Immature natural killer cell (primary cell): ENCODE data around the gene CNPY1. TPM values are rescaled to one million over a fixed set of nuclear protein-coding genes. Genes with fewer than 3 reads are reported as not detected.

ENCODE experiments used
- DNase-seq, 3 donors: peaks; one replicate each; pipeline ENCODE4 v3.0.0; 2022; ENCODE audit warnings: mixed read lengths in 1 of 3
- H3K27ac Mint-ChIP-seq, 6 donors: one replicate each; pipeline ENCODE4 v1.8.0; 2020; ENCODE audit warnings: mixed read lengths in 6 of 6, mild to moderate bottlenecking in 5 of 6, inconsistent platforms in 4 of 6, moderate library complexity in 3 of 6
- H3K27me3 Mint-ChIP-seq, 3 donors: one replicate each; pipeline ENCODE4 v1.8.0; 2020 to 2021; ENCODE audit warnings: low read depth in 3 of 3, mild to moderate bottlenecking in 3 of 3, mixed read lengths in 3 of 3, moderate library complexity in 3 of 3, inconsistent platforms in 1 of 3
- H3K36me3 Mint-ChIP-seq, 3 donors: one replicate each; pipeline ENCODE4 v1.8.0; 2020; ENCODE audit warnings: mixed read lengths in 3 of 3, inconsistent platforms in 2 of 3, mild to moderate bottlenecking in 2 of 3
- H3K4me1 Mint-ChIP-seq, 2 donors: one replicate each; pipeline ENCODE4 v1.8.0; 2020; ENCODE audit warnings: inconsistent platforms in 2 of 2, mild to moderate bottlenecking in 2 of 2, mixed read lengths in 2 of 2, moderate library complexity in 1 of 2
- H3K4me3 Mint-ChIP-seq, 5 donors: one replicate each; pipeline ENCODE4 v1.8.0; 2020; ENCODE audit warnings: mild to moderate bottlenecking in 5 of 5, mixed read lengths in 5 of 5, inconsistent platforms in 3 of 5, moderate library complexity in 3 of 5
- H3K9me3 Mint-ChIP-seq, 6 donors: one replicate each; pipeline ENCODE4 v1.8.0; 2020; ENCODE audit warnings: mild to moderate bottlenecking in 6 of 6, mixed read lengths in 6 of 6, inconsistent platforms in 4 of 6, moderate library complexity in 3 of 6
- polyA plus RNA-seq, 3 donors: library from polyadenylated mRNA; unstranded; fragments of 300-500 nt; fragmentation: Illumina TruSeq; gene quantifications; one replicate each; pipeline ENCODE4 v1.2.3, GENCODE V29; 2021

Gene CNPY1
- polyA plus RNA-seq, 3 donors from 2014 or later = not detected

- DNase-seq = no peak
- Mint-ChIP-seq H3K27me3 (peaks cover 0 to 11% (median 5%) of the 10 kb centered on the region in 3 donors), H3K36me3 (peaks cover 0 to 7% (median 0%) of the 10 kb centered on the region in 3 donors), H3K9me3 (peaks cover 0 to 3% (median 0%) of the 10 kb centered on the region in 6 donors), H3K27ac (no peak overlapping the region), H3K4me3 (no peak overlapping the region), H3K4me1 (peaks cover 17 to 22% of the 10 kb centered on the region in 2 donors)
Measured at GRCh38 chr7:155486783-155487508, 59.4 kb downstream of the CNPY1 start.

DNA sequence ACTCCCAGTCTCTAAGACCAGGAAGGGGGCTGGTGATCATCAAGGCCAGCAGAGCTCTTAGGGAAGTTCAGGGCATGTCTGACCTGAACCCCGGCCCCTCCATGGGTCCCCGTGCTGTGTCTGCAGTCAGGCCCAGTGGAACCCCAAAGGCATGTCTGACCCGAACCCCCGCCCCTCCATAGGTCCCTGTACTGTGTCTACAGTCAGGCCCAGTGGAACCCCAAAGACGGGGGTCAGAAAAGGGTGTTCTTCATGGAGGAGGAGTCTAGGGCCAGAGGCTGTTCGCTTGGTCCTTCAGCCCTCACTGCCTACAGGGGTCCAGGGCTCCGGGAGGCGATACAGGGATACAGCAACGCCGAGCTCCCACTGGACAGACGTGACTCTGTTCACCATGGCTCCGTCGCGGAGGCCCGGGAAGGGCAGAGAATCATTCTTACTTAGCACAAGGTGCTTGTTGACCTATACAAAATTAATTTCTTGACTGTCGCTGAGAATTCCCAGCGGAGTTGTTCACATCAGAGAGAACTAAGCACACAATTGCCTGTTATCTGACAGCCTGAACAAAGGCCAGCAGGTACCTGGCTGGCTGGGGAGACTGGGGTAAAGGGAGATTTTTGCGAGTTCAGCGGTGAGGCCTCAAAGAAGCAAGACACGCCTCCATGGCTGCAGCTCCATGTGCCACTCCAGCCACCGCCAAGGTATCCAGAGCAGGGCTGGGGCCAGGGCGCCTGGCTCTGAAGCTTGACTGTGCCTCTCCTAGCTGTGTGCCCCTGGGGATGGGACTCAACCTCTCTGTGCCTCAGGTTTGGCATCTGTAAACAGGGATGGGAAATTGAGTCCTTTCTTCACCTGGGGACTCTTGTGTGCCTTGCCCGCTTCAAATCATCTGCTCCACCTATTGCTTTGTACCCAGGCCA is 61.6 kb downstream of the CNPY1 start:
- peaks cover 0 to 4% (median 0%) of the 10 kb centered on the region in 3 donors for H3K36me3 Mint-ChIP-seq
- H3K9me3 Mint-ChIP-seq = no peaks in the 10 kb centered on the region
- H3K4me1 Mint-ChIP-seq = peaks cover 0 to 4% of the 10 kb centered on the region in 2 donors
- H3K27me3 Mint-ChIP-seq = peaks cover 4 to 13% (median 5%) of the 10 kb centered on the region in 3 donors
- DNase-seq = no peak
- no peak overlapping the region for H3K4me3 Mint-ChIP-seq
- H3K27ac Mint-ChIP-seq = no peak overlapping the region

GRCh38 chr7:155483868-155484325 is 62.5 kb downstream of the CNPY1 start:
- H3K27ac Mint-ChIP-seq = no peak overlapping the region

DNA sequence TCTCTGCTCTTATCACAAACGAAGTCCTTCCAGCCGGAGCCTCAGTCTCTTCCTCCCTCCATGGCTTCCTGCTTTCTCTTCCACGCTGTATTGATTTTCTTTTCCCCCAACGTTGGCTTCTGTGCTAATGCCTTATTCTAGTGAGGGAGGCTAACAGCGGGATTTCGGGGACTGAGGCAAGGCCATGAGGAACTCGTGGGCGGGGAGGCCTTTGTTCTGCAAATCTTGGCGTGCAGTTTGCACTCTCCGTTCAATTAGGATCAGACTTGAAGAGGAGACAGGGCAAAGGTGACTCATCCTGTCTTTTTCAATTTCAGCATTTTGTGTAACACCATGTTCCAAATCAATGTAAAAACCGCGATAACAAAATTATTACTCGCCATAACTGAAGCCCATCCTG is 63.1 kb downstream of the CNPY1 start:
- DNase-seq = no peak
- peak overlapping the region in 2 of 6 donors; percentile 89 to 92 for H3K27ac Mint-ChIP-seq
- no peaks in the 10 kb centered on the region for H3K9me3 Mint-ChIP-seq
- peaks cover 6 to 13% (median 12%) of the 10 kb centered on the region in 3 donors for H3K27me3 Mint-ChIP-seq
- H3K4me3 Mint-ChIP-seq = peak overlapping the region in 1 of 5 donors; percentile 75
- H3K4me1 Mint-ChIP-seq = no peaks in the 10 kb centered on the region
- H3K36me3 Mint-ChIP-seq = peaks cover 0 to 4% (median 0%) of the 10 kb centered on the region in 3 donors

More at GRCh38 chr7:155483868-155484325, 62.5 kb downstream of the CNPY1 start:
- H3K9me3 Mint-ChIP-seq = no peaks in the 10 kb centered on the region
- peaks cover 0 to 2% (median 2%) of the 10 kb centered on the region in 3 donors for H3K36me3 Mint-ChIP-seq
- H3K27me3 Mint-ChIP-seq = peaks cover 6 to 15% (median 10%) of the 10 kb centered on the region in 3 donors
- DNase-seq = no peak
- no peak overlapping the region for H3K4me3 Mint-ChIP-seq
- peaks cover 0 to 2% of the 10 kb centered on the region in 2 donors for H3K4me1 Mint-ChIP-seq

DNA sequence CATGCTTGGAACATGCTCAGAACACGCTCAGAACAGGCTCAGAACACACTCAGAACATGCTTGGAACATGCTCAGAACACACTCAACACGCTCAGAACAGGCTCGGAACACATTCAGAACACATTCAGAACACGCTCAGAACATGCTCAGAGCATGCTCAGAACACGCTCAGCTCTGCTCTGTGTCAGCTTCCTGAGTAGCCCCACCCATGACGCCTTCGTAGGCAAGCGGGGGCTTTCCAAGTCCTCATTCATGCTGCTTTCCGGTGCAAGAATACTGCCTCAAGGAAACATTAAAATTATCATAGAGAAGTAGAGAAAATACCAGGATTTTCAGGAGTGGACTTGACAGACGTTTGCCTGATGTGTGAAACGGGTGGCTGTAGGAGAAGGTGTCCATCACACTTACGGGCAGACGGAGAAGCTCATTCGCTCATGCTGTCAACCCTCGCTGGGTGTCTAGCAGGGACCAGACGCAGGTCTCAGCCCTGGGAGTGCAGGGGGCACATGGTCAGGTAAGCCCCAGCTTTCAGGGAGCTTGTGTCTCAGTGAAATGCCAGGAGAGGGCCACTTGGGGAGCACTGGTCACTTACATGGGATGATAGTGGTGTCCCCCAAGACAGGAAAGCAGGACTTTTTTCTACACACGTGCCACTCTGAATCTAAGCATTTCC is 63.7 kb downstream of the CNPY1 start:
- H3K4me1 Mint-ChIP-seq = no peaks in the 10 kb centered on the region
- H3K27me3 Mint-ChIP-seq = peaks cover 8 to 13% (median 13%) of the 10 kb centered on the region in 3 donors
- peak in 1 of 3 donors; percentile 57 for DNase-seq
- peak overlapping the region in 2 of 6 donors; percentile 89 to 92 for H3K27ac Mint-ChIP-seq
- peak overlapping the region in 1 of 5 donors; percentile 75 for H3K4me3 Mint-ChIP-seq
- H3K36me3 Mint-ChIP-seq = peaks cover 0 to 4% (median 0%) of the 10 kb centered on the region in 3 donors
- no peaks in the 10 kb centered on the region for H3K9me3 Mint-ChIP-seq

GRCh38 chr7:155481764-155482163 is 64.6 kb downstream of the CNPY1 start:
- H3K27me3 Mint-ChIP-seq = peaks cover 12 to 15% (median 13%) of the 10 kb centered on the region in 3 donors
- peaks cover 0 to 3% (median 0%) of the 10 kb centered on the region in 6 donors for H3K9me3 Mint-ChIP-seq
- peaks cover 0 to 4% (median 0%) of the 10 kb centered on the region in 3 donors for H3K36me3 Mint-ChIP-seq
- no peak for DNase-seq
- H3K27ac Mint-ChIP-seq = peak overlapping the region in 2 of 6 donors; percentile 89 to 92
- peak overlapping the region in 1 of 5 donors; percentile 75 for H3K4me3 Mint-ChIP-seq
- H3K4me1 Mint-ChIP-seq = no peaks in the 10 kb centered on the region

- no peaks in the 10 kb centered on the region for H3K4me1 Mint-ChIP-seq
- DNase-seq = no peak
- H3K36me3 Mint-ChIP-seq = peaks cover 0 to 4% (median 0%) of the 10 kb centered on the region in 3 donors
- no peak overlapping the region for H3K27ac Mint-ChIP-seq
- peaks cover 12 to 21% (median 14%) of the 10 kb centered on the region in 3 donors for H3K27me3 Mint-ChIP-seq
- peaks cover 0 to 10% (median 0%) of the 10 kb centered on the region in 6 donors for H3K9me3 Mint-ChIP-seq
- no peak overlapping the region for H3K4me3 Mint-ChIP-seq
Measured at GRCh38 chr7:155477476-155477875, 68.9 kb downstream of the CNPY1 start.

GRCh38 chr7:155471718-155472117 is 74.6 kb downstream of the CNPY1 start:
- Mint-ChIP-seq H3K9me3 (peaks cover 0 to 7% (median 0%) of the 10 kb centered on the region in 6 donors), H3K27me3 (peaks cover 35 to 36% (median 36%) of the 10 kb centered on the region in 3 donors), H3K36me3 (no peaks in the 10 kb centered on the region), H3K4me3 (no peak overlapping the region), H3K27ac (no peak overlapping the region), H3K4me1 (peaks cover 0 to 5% of the 10 kb centered on the region in 2 donors)
- DNase-seq = no peak

GRCh38 chr7:155470686-155471638 is 75.4 kb downstream of the CNPY1 start:
- Mint-ChIP-seq H3K27ac (no peak overlapping the region), H3K36me3 (no peaks in the 10 kb centered on the region), H3K4me3 (no peak overlapping the region), H3K4me1 (peaks cover 0 to 5% of the 10 kb centered on the region in 2 donors), H3K27me3 (peaks cover 38 to 44% (median 40%) of the 10 kb centered on the region in 3 donors), H3K9me3 (peaks cover 0 to 4% (median 0%) of the 10 kb centered on the region in 6 donors)
- DNase-seq = no peak

DNA sequence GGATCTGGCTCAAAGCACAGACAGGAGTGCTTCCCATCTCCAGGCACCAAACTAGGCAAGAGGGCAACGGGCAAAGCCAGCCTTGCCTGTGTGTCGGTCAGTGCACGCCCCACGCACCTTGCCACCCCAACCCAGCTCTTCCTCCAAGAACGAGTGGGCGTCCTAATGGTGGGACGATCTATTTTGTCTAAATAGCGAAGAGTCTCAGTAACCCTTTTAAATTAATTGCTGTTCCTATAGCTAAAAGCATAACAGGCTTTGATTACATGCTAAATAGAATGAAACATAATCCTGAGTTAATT is 76.2 kb downstream of the CNPY1 start:
- peaks cover under 1 to 9% of the 10 kb centered on the region in 2 donors for H3K4me1 Mint-ChIP-seq
- H3K9me3 Mint-ChIP-seq = peaks cover 0 to 4% (median 0%) of the 10 kb centered on the region in 6 donors
- H3K4me3 Mint-ChIP-seq = no peak overlapping the region
- H3K36me3 Mint-ChIP-seq = no peaks in the 10 kb centered on the region
- DNase-seq = no peak
- H3K27me3 Mint-ChIP-seq = peaks cover 40 to 47% (median 44%) of the 10 kb centered on the region in 3 donors
- H3K27ac Mint-ChIP-seq = no peak overlapping the region

DNA sequence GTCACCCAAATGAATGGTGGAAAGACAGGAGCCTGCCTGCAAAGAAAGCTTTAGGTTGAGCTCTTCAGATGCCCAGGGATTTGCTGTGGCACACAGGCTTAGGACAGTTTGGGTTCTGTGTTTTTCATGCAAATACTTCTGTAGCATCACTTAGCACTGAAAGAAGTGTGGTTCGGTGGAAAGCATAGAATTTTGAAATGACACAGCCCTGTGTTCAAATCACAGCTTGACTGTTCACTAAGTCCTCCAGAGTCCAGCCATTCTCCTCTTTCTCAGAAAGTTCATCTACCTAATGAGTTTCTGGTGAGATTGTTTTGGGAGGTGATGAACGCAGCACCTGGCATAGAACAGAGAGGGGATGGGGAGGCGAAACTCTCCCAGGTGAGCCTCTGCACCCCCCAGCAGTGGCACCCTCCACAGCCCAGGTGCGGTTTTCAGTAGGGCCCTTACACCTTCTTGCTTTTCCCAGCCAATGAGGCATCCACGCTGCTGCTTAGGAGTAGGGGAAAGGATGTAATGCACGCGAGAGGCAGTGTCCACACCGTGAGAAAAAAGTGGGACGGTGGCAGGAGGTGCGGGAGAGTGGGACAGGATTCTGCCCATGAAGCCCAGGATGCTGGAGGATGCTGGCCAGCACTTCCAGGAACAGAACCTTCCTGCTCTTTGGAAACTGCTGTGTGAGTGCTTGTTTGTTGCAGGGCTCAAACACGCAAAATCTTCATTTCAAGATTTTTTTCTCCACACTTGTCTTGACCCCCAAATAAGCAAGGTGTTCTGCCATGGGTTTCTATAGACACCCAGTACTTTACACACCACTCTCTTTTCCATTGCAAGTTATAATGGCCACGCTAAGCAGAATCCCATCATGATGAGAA is 76.8 kb downstream of the CNPY1 start:
- DNase-seq = no peak
- Mint-ChIP-seq H3K4me3 (peak overlapping the region in 2 of 5 donors; percentile 23 to 48), H3K36me3 (no peaks in the 10 kb centered on the region), H3K4me1 (peaks cover 3 to 11% of the 10 kb centered on the region in 2 donors), H3K9me3 (peaks cover 0 to 3% (median 0%) of the 10 kb centered on the region in 6 donors), H3K27ac (no peak overlapping the region), H3K27me3 (peaks cover 43 to 48% (median 44%) of the 10 kb centered on the region in 3 donors)

DNA sequence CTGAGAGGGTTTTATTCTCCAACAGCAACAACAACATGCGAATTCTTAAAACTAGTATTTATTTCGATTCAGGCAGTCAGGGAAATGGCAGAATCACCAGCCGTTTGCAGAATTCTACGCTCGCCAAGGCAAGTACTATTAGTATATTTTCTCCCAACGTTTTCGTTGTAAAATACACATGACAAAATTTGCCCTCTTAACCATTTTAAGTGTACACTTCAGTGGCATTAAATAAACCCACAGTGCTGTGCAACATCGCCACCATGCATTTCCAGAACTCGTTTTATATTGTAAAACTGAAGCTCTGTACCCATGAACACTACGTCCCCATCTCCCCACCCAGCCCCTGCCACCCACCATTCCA is 77.6 kb downstream of the CNPY1 start:
- Mint-ChIP-seq H3K36me3 (no peaks in the 10 kb centered on the region), H3K4me3 (peak overlapping the region in 2 of 5 donors; percentile 23 to 48), H3K4me1 (peaks cover 3 to 11% of the 10 kb centered on the region in 2 donors), H3K27ac (no peak overlapping the region), H3K9me3 (peaks cover 0 to 1% (median 0%) of the 10 kb centered on the region in 6 donors), H3K27me3 (peaks cover 44 to 49% (median 47%) of the 10 kb centered on the region in 3 donors)
- DNase-seq = no peak
